Fibroblast of villous mesenchyme (primary cell): ENCODE results near the gene C12orf75. TPM values are rescaled to one million over a fixed set of nuclear protein-coding genes. Genes with fewer than 3 reads are reported as not detected.

Experiments used
- DNase-seq: peaks from one replicate; pipeline ENCODE4 v3.0.0-alpha.2; 2010; ENCODE audit warnings: low read depth
- H3K4me3 ChIP-seq: 2 replicates; pipeline ENCODE4 v1.5.1; 2011; ENCODE audit warnings: low read depth, mild to moderate bottlenecking, low read length
- CTCF ChIP-seq: IDR thresholded peaks from 2 replicates; pipeline ENCODE4 v1.5.1; 2012; ENCODE audit warnings: low read depth, mild to moderate bottlenecking, low read length; ENCODE audit not compliant: insufficient read depth
- total RNA-seq: library from RNA; depleted of rRNA; stranded (reverse); fragments of >200 nt; gene quantifications from 2 replicates; pipeline ENCODE4 v1.2.3, GENCODE V29; 2012

C12orf75 gene
- total RNA-seq, 1 donor = 302 TPM

GRCh38 chr12:105391231-105391630 lies 60.7 kb downstream of the C12orf75 start:
- no peak for TF ChIP-seq CTCF
- H3K4me3 ChIP-seq = no peak overlapping the region

GRCh38 chr12:105393587-105393986 lies 63.1 kb downstream of the C12orf75 start:
- peak; percentile 27 for DNase-seq
- H3K4me3 ChIP-seq = no peak overlapping the region
- TF ChIP-seq CTCF = no peak

More at GRCh38 chr12:105391231-105391630, 60.7 kb downstream of the C12orf75 start:
- no peak for DNase-seq

- H3K4me3 ChIP-seq = no peak overlapping the region
- DNase-seq = no peak
- no peak for TF ChIP-seq CTCF
Observed at GRCh38 chr12:105396024-105396423, 65.5 kb downstream of the C12orf75 start.

GRCh38 chr12:105396983-105397382 lies 66.5 kb downstream of the C12orf75 start:
- H3K4me3 ChIP-seq = no peak overlapping the region
- DNase-seq = no peak
- TF ChIP-seq CTCF = no peak

GRCh38 chr12:105398930-105399329 lies 68.4 kb downstream of the C12orf75 start:
- H3K4me3 ChIP-seq = no peak overlapping the region
- DNase-seq = no peak
- no peak for TF ChIP-seq CTCF

GRCh38 chr12:105399428-105400081 lies 69.1 kb downstream of the C12orf75 start:
- TF ChIP-seq CTCF = no peak
- no peak overlapping the region for H3K4me3 ChIP-seq
- DNase-seq = no peak

GRCh38 chr12:105400227-105400626 lies 69.7 kb downstream of the C12orf75 start:
- H3K4me3 ChIP-seq = no peak overlapping the region
- DNase-seq = no peak
- TF ChIP-seq CTCF = no peak
